Measurements from ENCODE around the gene TAF1B.

The TAF1B gene

GRCh38 chr2:9939587-9940485 lies 96.6 kb downstream of the TAF1B start:
- DNase-seq: no peak

GRCh38 chr2:9941196-9941995 lies 98.1 kb downstream of the TAF1B start:
- no peak for DNase-seq

GRCh38 chr2:9941996-9942390 lies 98.7 kb downstream of the TAF1B start:
- DNase-seq: no peak

- DNase-seq: no peak
These were observed 101.1 kb downstream of the TAF1B start for GRCh38 chr2:9944330-9944758.

- no peak for DNase-seq
These were observed 102.3 kb downstream of the TAF1B start for GRCh38 chr2:9945596-9945995.

- DNase-seq: no peak
These were observed 102.8 kb downstream of the TAF1B start for GRCh38 chr2:9946076-9946475.

- no peak for DNase-seq
These were observed 103.5 kb downstream of the TAF1B start for GRCh38 chr2:9946818-9947217.

- DNase-seq: no peak
These were observed 105.4 kb downstream of the TAF1B start for GRCh38 chr2:9948721-9949120.

- DNase-seq: no peak
These were observed 106.1 kb downstream of the TAF1B start for GRCh38 chr2:9949239-9949991.

GRCh38 chr2:9949992-9950520 lies 106.8 kb downstream of the TAF1B start:
- no peak for DNase-seq

GRCh38 chr2:9950521-9951271 lies 107.4 kb downstream of the TAF1B start:
- peak in 16 of 51 donors; percentile 6 to 78 (median 54) for DNase-seq

- no peak for DNase-seq
These were observed 107.9 kb downstream of the TAF1B start for GRCh38 chr2:9951272-9951521.

- peak; percentile 34 to 96 (median 86) for DNase-seq
These were observed 108.4 kb downstream of the TAF1B start, which contains the start of gene GRHL1 for GRCh38 chr2:9951522-9952285. GRHL1 (plus strand) TSS chr2:9951693; CDS start chr2:9951834, 141 bp downstream.

GRCh38 chr2:9952286-9952737 lies 109.0 kb downstream of the TAF1B start:
- DNase-seq: no peak

- DNase-seq: no peak
These were observed 109.7 kb downstream of the TAF1B start for GRCh38 chr2:9952856-9953503.

GRCh38 chr2:9954136-9954535 lies 110.9 kb downstream of the TAF1B start:
- DNase-seq: no peak

- DNase-seq: no peak
These were observed 114.8 kb downstream of the TAF1B start for GRCh38 chr2:9958057-9958456.

GRCh38 chr2:9959262-9959661 lies 116.0 kb downstream of the TAF1B start:
- DNase-seq: no peak

GRCh38 chr2:9961013-9961412 lies 117.7 kb downstream of the TAF1B start:
- peak in 6 of 51 donors; percentile 7 to 39 (median 18) for DNase-seq
